Parathyroid adenoma (tissue), 2 donors: ENCODE measurements around the gene FAM135A.
"Not testable (repeated sequence)": the region's sequence is repeated elsewhere in the genome, so short reads cannot be mapped to it uniquely, and the experiment has no call there.

ENCODE experiments used
- H2AFZ ChIP-seq: fragments of 300-600 bp; sonication (generic); one replicate; pipeline ENCODE4 v1.7.0; 2017; ENCODE audit warnings: antibody characterized with exemption, mild to moderate bottlenecking
- H3K27ac ChIP-seq: fragments of 300-600 bp; sonication (generic); one replicate; pipeline ENCODE4 v1.7.0; 2017
- H3K27me3 ChIP-seq: fragments of 300-600 bp; sonication (generic); one replicate; pipeline ENCODE4 v1.7.0; 2017; ENCODE audit warnings: low read length; ENCODE audit not compliant: control insufficient read depth, insufficient read depth
- H3K36me3 ChIP-seq: fragments of 300-600 bp; sonication (generic); one replicate; pipeline ENCODE4 v1.7.0; 2017; ENCODE audit warnings: low read length; ENCODE audit not compliant: control insufficient read depth, insufficient read depth
- H3K4me1 ChIP-seq: fragments of 300-600 bp; sonication (generic); one replicate; pipeline ENCODE4 v1.7.0; 2017; ENCODE audit warnings: control low read depth
- H3K4me2 ChIP-seq: fragments of 300-600 bp; sonication (generic); one replicate; pipeline ENCODE4 v1.7.0; 2017; ENCODE audit warnings: low read length
- H3K4me3 ChIP-seq: fragments of 300-600 bp; sonication (generic); one replicate; pipeline ENCODE4 v1.7.0; 2017; ENCODE audit warnings: low read depth, low read length
- H3K79me2 ChIP-seq: fragments of 300-600 bp; sonication (generic); one replicate; pipeline ENCODE4 v1.7.0; 2017; ENCODE audit warnings: control low read depth
- H3K9ac ChIP-seq: fragments of 300-600 bp; sonication (generic); one replicate; pipeline ENCODE4 v1.7.0; 2017; ENCODE audit warnings: mild to moderate bottlenecking
- H3K9me3 ChIP-seq: fragments of 300-600 bp; sonication (generic); one replicate; pipeline ENCODE4 v1.7.0; 2017; ENCODE audit warnings: low read length; ENCODE audit not compliant: control insufficient read depth
- TF ChIP-seq, protein P1 (sequence below): fragments of 300-600 bp; sonication (generic); IDR thresholded peaks from one replicate; pipeline ENCODE4 v1.7.0; 2017; ENCODE audit warnings: antibody characterized with exemption, mild to moderate bottlenecking
- donor health status: primary hyperparathyroidism.

FAM135A gene

DNA sequence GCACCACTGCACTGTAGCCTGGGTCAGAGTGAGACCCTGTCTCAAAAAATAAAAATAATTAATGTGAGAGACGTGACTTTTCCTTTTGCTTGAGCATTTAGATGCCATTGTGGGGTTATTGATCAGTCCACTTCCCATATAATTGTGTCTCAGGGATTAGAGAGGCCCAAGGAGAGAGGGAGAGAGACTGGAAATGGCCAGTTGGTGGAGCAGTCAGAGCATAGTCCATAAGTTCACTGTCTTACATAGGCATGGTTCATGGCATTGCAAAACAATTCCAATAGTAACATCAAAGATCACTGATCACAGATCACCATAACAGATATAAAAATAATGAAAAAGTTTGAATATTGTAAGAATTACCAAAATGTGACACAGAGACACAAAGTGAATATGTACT is 138.3 kb downstream of the FAM135A start:
- Histone ChIP-seq H3K27ac (no peak overlapping the region), H3K27me3 (no peaks in the 10 kb centered on the region), H3K9ac (no peak overlapping the region)

DNA sequence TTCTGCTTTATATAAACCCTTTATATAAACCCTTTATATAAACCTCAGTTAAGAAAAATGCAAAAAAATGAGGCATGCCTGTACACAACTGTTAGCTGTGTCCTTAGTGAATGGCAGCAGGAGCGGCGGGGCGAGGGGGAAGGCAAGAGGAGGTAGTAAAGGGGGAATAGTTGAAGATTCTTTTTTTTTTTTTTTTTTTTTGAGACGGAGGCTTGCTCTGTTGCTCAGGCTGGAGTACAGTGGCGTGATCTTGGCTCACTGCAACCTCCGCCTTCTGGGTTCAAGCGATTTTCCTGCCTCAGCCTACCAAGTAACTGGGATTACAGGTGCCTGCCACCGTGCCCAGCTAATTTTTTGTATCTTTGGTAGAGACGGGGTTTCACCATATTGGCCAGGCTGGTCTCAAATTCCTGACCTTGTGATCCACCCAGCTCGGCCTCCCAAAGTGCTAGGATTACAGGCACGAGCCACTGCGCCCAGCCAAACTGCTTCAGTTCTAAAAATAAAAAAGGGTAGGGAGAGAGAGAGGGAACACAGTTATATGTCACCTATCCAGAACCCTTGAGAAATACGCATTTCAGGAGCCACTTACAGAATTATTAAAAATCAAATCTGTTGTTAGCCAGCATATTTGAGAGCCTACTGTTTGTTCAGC is 139.1 kb downstream of the FAM135A start:
- not testable (repeated sequence) for H3K79me2 ChIP-seq, H3K4me3 ChIP-seq, H2AFZ ChIP-seq, H3K9me3 ChIP-seq, H3K27ac ChIP-seq, H3K27me3 ChIP-seq, H3K4me2 ChIP-seq, H3K9ac ChIP-seq, H3K36me3 ChIP-seq, H3K4me1 ChIP-seq

More for the DNA sequence above, 138.3 kb downstream of the FAM135A start:
- Histone ChIP-seq H3K36me3 (no peaks in the 10 kb centered on the region), H3K4me2 (no peak overlapping the region), H3K4me3 (no peak overlapping the region), H2AFZ (no peak overlapping the region), H3K9me3 (no peaks in the 10 kb centered on the region), H3K4me1 (no peaks in the 10 kb centered on the region), H3K79me2 (no peaks in the 10 kb centered on the region)
- TF ChIP-seq, protein P1, sequence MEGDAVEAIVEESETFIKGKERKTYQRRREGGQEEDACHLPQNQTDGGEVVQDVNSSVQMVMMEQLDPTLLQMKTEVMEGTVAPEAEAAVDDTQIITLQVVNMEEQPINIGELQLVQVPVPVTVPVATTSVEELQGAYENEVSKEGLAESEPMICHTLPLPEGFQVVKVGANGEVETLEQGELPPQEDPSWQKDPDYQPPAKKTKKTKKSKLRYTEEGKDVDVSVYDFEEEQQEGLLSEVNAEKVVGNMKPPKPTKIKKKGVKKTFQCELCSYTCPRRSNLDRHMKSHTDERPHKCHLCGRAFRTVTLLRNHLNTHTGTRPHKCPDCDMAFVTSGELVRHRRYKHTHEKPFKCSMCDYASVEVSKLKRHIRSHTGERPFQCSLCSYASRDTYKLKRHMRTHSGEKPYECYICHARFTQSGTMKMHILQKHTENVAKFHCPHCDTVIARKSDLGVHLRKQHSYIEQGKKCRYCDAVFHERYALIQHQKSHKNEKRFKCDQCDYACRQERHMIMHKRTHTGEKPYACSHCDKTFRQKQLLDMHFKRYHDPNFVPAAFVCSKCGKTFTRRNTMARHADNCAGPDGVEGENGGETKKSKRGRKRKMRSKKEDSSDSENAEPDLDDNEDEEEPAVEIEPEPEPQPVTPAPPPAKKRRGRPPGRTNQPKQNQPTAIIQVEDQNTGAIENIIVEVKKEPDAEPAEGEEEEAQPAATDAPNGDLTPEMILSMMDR: no peak

DNA sequence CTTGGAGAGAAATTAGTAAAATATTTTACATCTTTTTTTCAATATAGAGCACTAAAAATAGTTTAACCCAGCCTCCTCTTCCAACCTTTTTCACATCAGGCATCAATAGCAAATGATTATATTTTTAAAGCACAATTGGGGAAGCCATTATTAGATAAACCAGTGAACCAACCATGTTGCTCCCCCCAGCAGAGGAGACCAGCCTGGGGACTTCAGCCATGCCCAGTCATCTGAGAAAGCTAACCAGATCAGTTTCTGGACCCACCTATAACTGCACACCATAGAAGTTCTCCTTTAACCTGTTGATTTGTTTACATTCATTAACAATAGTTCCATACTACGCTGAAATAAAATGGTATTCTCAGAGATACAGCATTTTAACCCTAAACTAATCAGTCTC is 139.7 kb downstream of the FAM135A start:
- no peak overlapping the region for H3K4me2 ChIP-seq
- TF ChIP-seq, protein P1: no peak
- H2AFZ ChIP-seq: no peak overlapping the region
- no peaks in the 10 kb centered on the region for H3K27me3 ChIP-seq
- no peaks in the 10 kb centered on the region for H3K9me3 ChIP-seq
- no peak overlapping the region for H3K9ac ChIP-seq
- H3K27ac ChIP-seq: no peak overlapping the region
- no peaks in the 10 kb centered on the region for H3K36me3 ChIP-seq
- no peaks in the 10 kb centered on the region for H3K79me2 ChIP-seq
- H3K4me3 ChIP-seq: no peak overlapping the region
- H3K4me1 ChIP-seq: no peaks in the 10 kb centered on the region

DNA sequence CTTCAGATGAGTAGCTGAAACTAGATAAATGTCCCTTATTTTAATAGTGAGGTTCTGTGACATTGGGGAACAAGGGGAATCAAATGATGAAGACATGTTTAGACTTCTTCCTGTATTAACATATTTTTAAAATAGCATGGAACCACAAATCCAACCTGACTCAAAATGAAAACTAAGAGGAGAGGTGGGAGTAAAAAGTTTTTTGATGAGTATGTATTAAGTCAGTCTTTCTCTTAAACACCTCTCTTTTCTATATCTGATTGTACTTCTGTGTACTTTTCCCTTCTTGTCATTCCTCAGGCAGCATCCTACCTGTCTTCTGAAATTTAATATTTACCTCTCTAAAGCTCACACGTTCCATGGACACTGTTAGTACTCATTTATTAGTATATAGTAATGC is 144.7 kb downstream of the FAM135A start:
- Histone ChIP-seq H3K9me3 (no peaks in the 10 kb centered on the region), H2AFZ (no peak overlapping the region), H3K4me1 (no peaks in the 10 kb centered on the region), H3K79me2 (no peaks in the 10 kb centered on the region), H3K36me3 (no peaks in the 10 kb centered on the region), H3K9ac (no peak overlapping the region), H3K4me3 (no peak overlapping the region), H3K4me2 (no peak overlapping the region), H3K27ac (no peak overlapping the region), H3K27me3 (no peaks in the 10 kb centered on the region)
- TF ChIP-seq, protein P1: no peak

DNA sequence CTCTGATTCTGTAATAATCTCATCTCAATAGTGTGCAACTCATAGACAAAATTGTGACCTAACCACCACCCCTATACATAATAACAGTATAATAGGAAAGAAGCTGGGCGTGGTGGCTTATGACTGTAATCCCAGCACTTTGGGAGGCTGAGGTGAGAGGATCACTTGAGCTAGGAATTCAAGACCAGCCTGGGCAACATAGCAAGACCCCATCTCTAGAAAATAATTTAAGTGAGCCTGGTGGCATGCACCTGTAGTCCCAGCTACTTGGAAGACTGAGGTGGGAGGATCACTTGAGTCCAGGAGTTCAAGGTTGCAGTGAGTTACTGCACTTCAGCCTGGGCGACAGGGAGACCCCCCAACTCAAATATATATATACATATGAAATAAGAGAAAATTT is 149.1 kb downstream of the FAM135A start:
- H3K27me3 ChIP-seq, H3K27ac ChIP-seq, H3K4me3 ChIP-seq, H3K9me3 ChIP-seq, H3K9ac ChIP-seq, H3K36me3 ChIP-seq, H3K4me2 ChIP-seq, H3K79me2 ChIP-seq, H3K4me1 ChIP-seq, H2AFZ ChIP-seq: not testable (repeated sequence)

DNA sequence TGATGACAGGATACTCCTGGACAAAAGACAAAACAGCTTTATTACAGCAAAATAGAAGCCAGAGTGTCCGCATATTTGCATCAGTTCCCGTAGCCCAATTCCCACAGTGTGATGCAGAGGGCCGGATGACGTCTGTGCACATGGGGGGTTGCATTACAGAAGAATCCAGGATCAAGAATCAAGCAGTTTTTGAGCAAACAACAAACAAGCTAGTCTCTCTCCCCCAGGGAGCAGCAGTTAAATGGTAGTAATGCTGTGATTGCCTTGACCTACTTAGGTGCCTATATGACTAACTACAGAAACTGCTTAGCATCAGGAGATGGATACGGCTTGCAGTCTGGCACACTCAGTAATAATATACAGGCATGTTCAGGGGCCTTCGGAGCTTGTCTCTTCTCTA is 150.2 kb downstream of the FAM135A start:
- TF ChIP-seq, protein P1: no peak
- H2AFZ ChIP-seq: no peak overlapping the region
- peaks cover 3% of the 10 kb centered on the region for H3K4me1 ChIP-seq
- H3K9me3 ChIP-seq: no peaks in the 10 kb centered on the region
- no peaks in the 10 kb centered on the region for H3K27me3 ChIP-seq
- no peak overlapping the region for H3K9ac ChIP-seq
- H3K4me3 ChIP-seq: no peak overlapping the region
- no peaks in the 10 kb centered on the region for H3K36me3 ChIP-seq
- no peaks in the 10 kb centered on the region for H3K79me2 ChIP-seq
- H3K27ac ChIP-seq: no peak overlapping the region
- H3K4me2 ChIP-seq: no peak overlapping the region
